HEK293 (cell line): ENCODE data around the gene KIRREL1.

Experiments used
- BCL11A ChIP-seq: fragments of 450-650 bp; formaldehyde crosslinking; IDR thresholded peaks from 2 replicates; pipeline ENCODE4 v1.5.1; 2016; ENCODE audit warnings: low read depth, missing biosample characterization, missing genetic modification characterization
- HOXA7 ChIP-seq: sonication (generic); formaldehyde crosslinking; IDR thresholded peaks from 2 replicates; pipeline ENCODE4 v1.8.1; 2022; ENCODE audit warnings: missing genetic modification reagents, borderline replicate concordance
- KLF1 ChIP-seq: fragments of 450-650 bp; formaldehyde crosslinking; IDR thresholded peaks from 2 replicates; pipeline ENCODE4 v1.5.1; 2016; ENCODE audit warnings: missing biosample characterization, missing genetic modification characterization
- ZNF571 ChIP-seq: fragments of 450-650 bp; formaldehyde crosslinking; IDR thresholded peaks from 2 replicates; pipeline ENCODE4 v1.5.0; 2017; ENCODE audit warnings: missing biosample characterization, missing genetic modification characterization
- ZNF677 ChIP-seq: fragments of 450-650 bp; IDR thresholded peaks from 2 replicates; pipeline ENCODE4 v1.5.0; 2018; ENCODE audit warnings: missing biosample characterization, mild to moderate bottlenecking, missing genetic modification characterization, moderate library complexity
- TF ChIP-seq, protein P1 (sequence below): fragments of 450-650 bp; formaldehyde crosslinking; IDR thresholded peaks from 2 replicates; pipeline ENCODE4 v1.5.1; 2016; ENCODE audit warnings: missing biosample characterization, missing genetic modification characterization
- TF ChIP-seq, protein P2 (sequence below): fragments of 450-650 bp; formaldehyde crosslinking; IDR thresholded peaks from 2 replicates; pipeline ENCODE4 v1.5.1; 2016; ENCODE audit warnings: missing biosample characterization, missing genetic modification characterization
- TF ChIP-seq, protein P3 (sequence below): fragments of 450-650 bp; formaldehyde crosslinking; IDR thresholded peaks from 2 replicates; pipeline ENCODE4 v1.5.1; 2016; ENCODE audit warnings: missing biosample characterization, missing genetic modification characterization, low read depth

DNA sequence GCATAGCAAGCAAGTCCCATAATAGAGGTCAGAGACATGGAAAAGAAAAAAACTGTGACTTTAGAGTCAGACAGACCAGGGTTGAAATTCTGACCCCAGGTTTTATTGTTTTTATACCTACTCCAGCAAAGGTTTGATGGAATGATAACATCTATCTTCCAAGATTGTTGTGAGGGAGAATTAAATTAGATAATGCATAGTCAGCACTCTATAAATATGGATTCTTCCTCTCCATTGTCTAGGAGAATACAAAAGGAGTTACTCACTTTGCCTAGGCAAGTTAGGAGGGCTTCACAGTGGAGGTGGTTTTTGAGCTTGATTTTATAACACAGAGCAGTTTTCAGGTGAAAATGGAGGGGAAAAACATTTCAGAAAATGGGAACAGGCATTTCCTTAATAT lies 46.9 kb downstream of the KIRREL1 start:
- TF ChIP-seq, protein P1, sequence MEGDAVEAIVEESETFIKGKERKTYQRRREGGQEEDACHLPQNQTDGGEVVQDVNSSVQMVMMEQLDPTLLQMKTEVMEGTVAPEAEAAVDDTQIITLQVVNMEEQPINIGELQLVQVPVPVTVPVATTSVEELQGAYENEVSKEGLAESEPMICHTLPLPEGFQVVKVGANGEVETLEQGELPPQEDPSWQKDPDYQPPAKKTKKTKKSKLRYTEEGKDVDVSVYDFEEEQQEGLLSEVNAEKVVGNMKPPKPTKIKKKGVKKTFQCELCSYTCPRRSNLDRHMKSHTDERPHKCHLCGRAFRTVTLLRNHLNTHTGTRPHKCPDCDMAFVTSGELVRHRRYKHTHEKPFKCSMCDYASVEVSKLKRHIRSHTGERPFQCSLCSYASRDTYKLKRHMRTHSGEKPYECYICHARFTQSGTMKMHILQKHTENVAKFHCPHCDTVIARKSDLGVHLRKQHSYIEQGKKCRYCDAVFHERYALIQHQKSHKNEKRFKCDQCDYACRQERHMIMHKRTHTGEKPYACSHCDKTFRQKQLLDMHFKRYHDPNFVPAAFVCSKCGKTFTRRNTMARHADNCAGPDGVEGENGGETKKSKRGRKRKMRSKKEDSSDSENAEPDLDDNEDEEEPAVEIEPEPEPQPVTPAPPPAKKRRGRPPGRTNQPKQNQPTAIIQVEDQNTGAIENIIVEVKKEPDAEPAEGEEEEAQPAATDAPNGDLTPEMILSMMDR (tag by site-specific recombination), result no peak
- TF ChIP-seq BCL11A (tag by site-specific recombination) (no peak), ZNF571 (tag by site-specific recombination) (no peak), KLF1 (no peak), ZNF677 (no peak), HOXA7 (CRISPR knock-in tag) (no peak)
- TF ChIP-seq, protein P2, sequence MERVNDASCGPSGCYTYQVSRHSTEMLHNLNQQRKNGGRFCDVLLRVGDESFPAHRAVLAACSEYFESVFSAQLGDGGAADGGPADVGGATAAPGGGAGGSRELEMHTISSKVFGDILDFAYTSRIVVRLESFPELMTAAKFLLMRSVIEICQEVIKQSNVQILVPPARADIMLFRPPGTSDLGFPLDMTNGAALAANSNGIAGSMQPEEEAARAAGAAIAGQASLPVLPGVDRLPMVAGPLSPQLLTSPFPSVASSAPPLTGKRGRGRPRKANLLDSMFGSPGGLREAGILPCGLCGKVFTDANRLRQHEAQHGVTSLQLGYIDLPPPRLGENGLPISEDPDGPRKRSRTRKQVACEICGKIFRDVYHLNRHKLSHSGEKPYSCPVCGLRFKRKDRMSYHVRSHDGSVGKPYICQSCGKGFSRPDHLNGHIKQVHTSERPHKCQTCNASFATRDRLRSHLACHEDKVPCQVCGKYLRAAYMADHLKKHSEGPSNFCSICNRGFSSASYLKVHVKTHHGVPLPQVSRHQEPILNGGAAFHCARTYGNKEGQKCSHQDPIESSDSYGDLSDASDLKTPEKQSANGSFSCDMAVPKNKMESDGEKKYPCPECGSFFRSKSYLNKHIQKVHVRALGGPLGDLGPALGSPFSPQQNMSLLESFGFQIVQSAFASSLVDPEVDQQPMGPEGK (tag by site-specific recombination), result no peak
- TF ChIP-seq, protein P3, sequence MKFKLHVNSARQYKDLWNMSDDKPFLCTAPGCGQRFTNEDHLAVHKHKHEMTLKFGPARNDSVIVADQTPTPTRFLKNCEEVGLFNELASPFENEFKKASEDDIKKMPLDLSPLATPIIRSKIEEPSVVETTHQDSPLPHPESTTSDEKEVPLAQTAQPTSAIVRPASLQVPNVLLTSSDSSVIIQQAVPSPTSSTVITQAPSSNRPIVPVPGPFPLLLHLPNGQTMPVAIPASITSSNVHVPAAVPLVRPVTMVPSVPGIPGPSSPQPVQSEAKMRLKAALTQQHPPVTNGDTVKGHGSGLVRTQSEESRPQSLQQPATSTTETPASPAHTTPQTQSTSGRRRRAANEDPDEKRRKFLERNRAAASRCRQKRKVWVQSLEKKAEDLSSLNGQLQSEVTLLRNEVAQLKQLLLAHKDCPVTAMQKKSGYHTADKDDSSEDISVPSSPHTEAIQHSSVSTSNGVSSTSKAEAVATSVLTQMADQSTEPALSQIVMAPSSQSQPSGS (tag by site-specific recombination), result no peak
